ENCODE measurements around the gene LAMP1.
"Not testable (repeated sequence)": the region's sequence is repeated elsewhere in the genome, so short reads cannot be mapped to it uniquely, and the experiment has no call there.

- TF ChIP-seq CTCF (conservative IDR thresholded peaks at IDR 0.05; ENCODE audit: low read depth, low read length); MAFK (IDR thresholded peaks at IDR 0.05; ENCODE audit: low read depth, low read length); POLR2A (IDR thresholded peaks at IDR 0.05; ENCODE audit: low read depth, low read length); CEBPB (IDR thresholded peaks at IDR 0.05; ENCODE audit: low read depth, low read length); ELK1 (IDR thresholded peaks at IDR 0.05; ENCODE audit: borderline replicate concordance, low read depth, low read length); USF2 (IDR thresholded peaks at IDR 0.05; ENCODE audit: low read depth, low read length); RAD21 (IDR thresholded peaks at IDR 0.05; ENCODE audit: low read length); RFX5 (IDR thresholded peaks at IDR 0.05; ENCODE audit: low read depth, low read length); SMC3 (IDR thresholded peaks at IDR 0.05; ENCODE audit: low read depth, low read length); BHLHE40 (IDR thresholded peaks at IDR 0.05; ENCODE audit: low read depth, low read length); MXI1 (IDR thresholded peaks at IDR 0.05; ENCODE audit: borderline replicate concordance, low read depth, low read length); CHD1 (IDR thresholded peaks at IDR 0.05; ENCODE audit: low read depth, low read length); RCOR1 (IDR thresholded peaks at IDR 0.05; ENCODE audit: insufficient replicate concordance, low read length): not testable (repeated sequence)
These were observed 17.1 kb downstream of the LAMP1 start for GRCh38 chr13:113314112-113314511.
